ENCODE results near the gene KCNJ10. TPM values are rescaled to one million over a fixed set of nuclear protein-coding genes. Genes with fewer than 3 reads are reported as not detected.

The KCNJ10 gene
- total and polyA plus RNA-seq, 12 donors, result 0.11 to 0.32 (median 0.13) TPM; not detected in 7

- Histone ChIP-seq H3K27me3 (peaks cover 8% of the 10 kb centered on the region), H3K27ac (no peak overlapping the region), H3K4me3 (no peak overlapping the region), H3K36me3 (replicated peaks in 1 of 2) (no peaks in the 10 kb centered on the region), H3K4me1 (replicated peaks in 1 of 2) (no peaks in the 10 kb centered on the region), H3K9me3 (replicated peaks in 1 of 3) (no peaks in the 10 kb centered on the region)
- no peak for TF ChIP-seq CTCF (IDR thresholded peaks at IDR 0.05)
- no peak for TF ChIP-seq POLR2A (IDR thresholded peaks at IDR 0.05)
- no peak for DNase-seq
- 37 to 57% (median 50%) methylated on average over 4 of the region's 4 CpGs for WGBS, 4 donors
- intact Hi-C loops (cut with DNase I), result no loop called here
These were observed 70.8 kb downstream of the KCNJ10 start for GRCh38 chr1:159999204-159999603.

GRCh38 chr1:159996653-159997052 is 73.3 kb downstream of the KCNJ10 start:
- Histone ChIP-seq H3K27ac (no peak overlapping the region), H3K27me3 (peaks cover 15% of the 10 kb centered on the region), H3K4me1 (replicated peaks in 1 of 2) (no peaks in the 10 kb centered on the region), H3K4me3 (no peak overlapping the region), H3K9me3 (replicated peaks in 1 of 3) (no peaks in the 10 kb centered on the region), H3K36me3 (replicated peaks in 1 of 2) (no peaks in the 10 kb centered on the region)
- no peak for DNase-seq
- intact Hi-C loops (cut with DNase I), result no loop called here
- TF ChIP-seq POLR2A (IDR thresholded peaks at IDR 0.05) (no peak), CTCF (IDR thresholded peaks at IDR 0.05) (no peak)

- H3K4me3 ChIP-seq, result no peak overlapping the region
- TF ChIP-seq CTCF (IDR thresholded peaks at IDR 0.05) (no peak), POLR2A (IDR thresholded peaks at IDR 0.05) (no peak)
- H3K36me3 ChIP-seq (replicated peaks in 1 of 2), result no peaks in the 10 kb centered on the region
- H3K9me3 ChIP-seq (replicated peaks in 1 of 3), result no peaks in the 10 kb centered on the region
- no peak overlapping the region for H3K27ac ChIP-seq
- peaks cover 18% of the 10 kb centered on the region for H3K27me3 ChIP-seq
- intact Hi-C loops (cut with DNase I), result no loop called here
- no peaks in the 10 kb centered on the region for H3K4me1 ChIP-seq (replicated peaks in 1 of 2)
- WGBS, 4 donors, result 75 to 83% (median 78%) methylated on average over 2 of the region's 2 CpGs
- DNase-seq, result no peak
These were observed 75.1 kb downstream of the KCNJ10 start for GRCh38 chr1:159994896-159995295.

DNA sequence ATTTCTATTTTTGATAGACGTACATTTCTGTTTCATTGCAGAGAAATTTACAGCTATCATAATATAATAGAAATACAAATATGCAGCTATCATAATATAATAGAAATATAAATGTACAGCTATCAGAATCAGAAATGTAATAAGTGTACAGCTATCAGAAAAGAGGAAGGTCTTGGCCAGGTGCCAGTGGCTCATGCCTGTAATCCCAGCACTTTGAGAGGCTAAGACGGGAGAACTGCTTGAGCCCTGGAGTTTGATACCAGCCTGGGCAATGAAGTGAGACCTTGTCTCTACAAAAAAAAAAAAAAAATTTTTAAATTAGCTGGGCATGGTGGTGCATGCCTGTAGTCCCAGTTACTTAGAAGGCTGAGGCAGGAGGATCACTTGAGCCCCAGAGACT is 76.0 kb downstream of the KCNJ10 start:
- Histone ChIP-seq H3K4me1 (replicated peaks in 1 of 2) (no peaks in the 10 kb centered on the region), H3K36me3 (replicated peaks in 1 of 2) (no peaks in the 10 kb centered on the region), H3K27ac (no peak overlapping the region), H3K4me3 (no peak overlapping the region), H3K27me3 (peaks cover 16% of the 10 kb centered on the region), H3K9me3 (replicated peaks in 1 of 3) (no peaks in the 10 kb centered on the region)
- no peak for TF ChIP-seq CTCF (IDR thresholded peaks at IDR 0.05)
- no peak for TF ChIP-seq POLR2A (IDR thresholded peaks at IDR 0.05)
- WGBS, 4 donors, result 45 to 72% (median 50%) methylated on average over 2 of the region's 2 CpGs
- DNase-seq, result no peak
- intact Hi-C loops (cut with DNase I), result no loop called here
